KG1 (cell line): Measurements from ENCODE around the gene NEUROG1.

Experiments used
- DNase-seq: peaks from one replicate; lab custom pipeline; 2025; lab: John Stamatoyannopoulos, UW

The NEUROG1 gene, protein sequence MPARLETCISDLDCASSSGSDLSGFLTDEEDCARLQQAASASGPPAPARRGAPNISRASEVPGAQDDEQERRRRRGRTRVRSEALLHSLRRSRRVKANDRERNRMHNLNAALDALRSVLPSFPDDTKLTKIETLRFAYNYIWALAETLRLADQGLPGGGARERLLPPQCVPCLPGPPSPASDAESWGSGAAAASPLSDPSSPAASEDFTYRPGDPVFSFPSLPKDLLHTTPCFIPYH

DNA sequence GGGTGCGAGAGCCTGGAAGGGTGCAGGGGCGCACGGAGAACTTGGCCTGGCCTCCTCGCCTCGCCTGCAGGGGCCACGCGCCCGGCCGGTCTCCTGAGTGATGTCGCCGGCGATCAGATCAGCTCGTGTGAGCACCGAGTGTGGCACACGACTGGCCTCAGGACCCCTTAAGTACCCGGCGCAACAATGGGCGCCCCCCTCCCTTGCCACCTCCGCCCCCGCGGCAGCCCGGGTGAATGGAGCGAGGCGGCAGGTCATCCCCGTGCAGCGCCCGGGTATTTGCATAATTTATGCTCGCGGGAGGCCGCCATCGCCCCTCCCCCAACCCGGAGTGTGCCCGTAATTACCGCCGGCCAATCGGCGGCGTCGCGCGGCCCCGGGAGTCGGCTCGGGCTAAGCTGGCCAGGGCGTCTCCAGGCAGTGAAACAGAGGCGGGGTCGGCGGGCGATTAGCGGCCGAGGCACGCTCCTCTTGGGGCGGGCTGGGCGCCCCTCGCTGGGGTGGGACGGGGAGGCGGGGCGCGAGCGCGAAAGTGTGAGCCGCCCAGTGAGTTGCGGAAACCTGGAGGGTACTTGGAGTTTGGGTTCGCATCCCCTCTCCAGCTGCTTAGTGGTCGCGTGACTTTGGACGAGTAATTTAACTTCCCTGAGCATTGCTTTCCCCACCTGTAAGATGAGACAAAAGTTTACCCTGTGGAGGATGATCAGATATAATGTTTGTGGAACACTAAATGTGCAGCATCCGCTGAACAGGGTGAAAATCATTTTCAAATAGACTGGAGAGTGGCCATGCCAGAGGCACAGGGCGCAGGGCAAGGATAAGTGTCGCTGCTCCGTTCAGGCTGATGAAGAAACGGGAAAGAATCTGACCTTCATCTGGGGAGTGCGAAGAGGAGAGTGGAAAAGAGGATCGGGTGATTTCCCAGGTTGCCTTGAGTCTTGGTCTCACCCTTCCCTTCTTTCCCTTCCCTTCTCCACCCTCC lies at the start of gene NEUROG1:
NEUROG1 (minus strand) TSS at position 145 of the 982 bp plus-strand sequence. CDS start 274 bp downstream, outside the sequence.
- no peak for DNase-seq

DNA sequence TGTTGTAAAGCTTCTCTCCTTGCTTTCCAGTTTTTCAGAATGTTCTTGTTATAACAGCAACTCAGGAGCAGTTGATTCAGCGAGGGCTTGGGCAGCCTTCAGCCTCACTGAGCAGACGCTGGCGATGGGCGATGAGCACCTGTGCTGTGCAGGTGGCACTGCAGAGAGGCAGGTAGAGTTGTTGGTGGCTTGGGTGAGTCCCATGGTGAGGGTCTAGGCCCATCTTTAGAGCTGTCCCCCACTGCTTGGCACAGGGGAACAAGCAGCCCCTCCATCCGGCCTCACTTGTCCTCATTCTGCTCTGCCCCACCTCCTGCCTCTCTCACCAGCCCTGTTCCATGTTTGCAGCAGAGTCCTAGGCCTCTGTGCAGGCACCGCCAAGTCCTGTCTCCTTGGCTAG lies 49.2 kb upstream of the NEUROG1 start:
- DNase-seq = no peak

DNA sequence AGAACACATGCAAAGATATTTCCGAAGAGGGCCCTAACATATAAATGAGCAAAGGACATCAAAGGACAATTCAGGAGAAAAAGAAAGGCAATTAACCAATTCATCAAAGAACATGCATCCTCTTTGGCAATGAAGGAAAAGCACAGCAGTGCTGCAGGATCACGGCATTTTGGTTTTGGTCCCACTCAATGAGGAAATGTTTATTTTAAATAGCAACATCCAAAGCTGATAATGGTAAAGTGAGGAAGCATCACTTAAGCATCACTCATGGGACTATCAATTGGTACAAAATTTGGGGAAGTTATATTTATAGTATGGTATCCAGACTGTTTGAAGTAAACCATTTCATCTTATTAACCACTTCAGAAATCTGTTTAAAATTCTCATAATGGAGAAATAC lies 48.5 kb upstream of the NEUROG1 start:
- no peak for DNase-seq

DNA sequence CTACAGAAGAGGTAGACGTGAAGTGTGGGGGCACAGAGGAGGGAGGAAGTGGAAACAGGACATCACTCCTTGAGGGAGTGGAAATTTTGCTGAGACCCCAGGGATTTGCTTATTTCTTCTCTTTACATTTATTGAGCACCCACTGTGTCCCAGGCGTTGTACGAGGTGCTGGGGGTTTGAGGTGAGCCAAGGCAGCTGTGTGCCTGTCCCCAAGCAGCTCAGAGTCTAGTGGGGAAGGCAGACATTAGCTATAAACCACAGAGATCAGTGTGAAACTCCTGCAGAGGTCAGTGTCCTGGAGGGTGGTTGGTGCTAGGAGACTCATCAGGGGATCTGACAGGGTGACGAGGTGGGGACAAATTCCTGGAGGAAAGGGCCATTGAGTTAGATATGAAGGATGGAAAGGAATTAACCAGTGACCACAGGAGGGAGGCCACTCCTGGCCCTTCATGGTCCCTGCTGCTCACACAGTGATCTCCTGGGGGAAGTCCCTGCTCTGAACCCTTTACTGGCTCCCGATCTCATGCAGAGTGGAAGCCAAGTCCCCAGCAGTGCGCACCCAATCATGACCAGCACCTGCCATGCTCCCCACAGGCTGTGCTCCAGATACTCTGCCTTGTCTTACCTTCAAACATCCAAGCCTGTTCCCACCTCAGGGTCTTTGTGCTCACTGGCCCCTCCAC lies 46.5 kb upstream of the NEUROG1 start:
- no peak for DNase-seq

DNA sequence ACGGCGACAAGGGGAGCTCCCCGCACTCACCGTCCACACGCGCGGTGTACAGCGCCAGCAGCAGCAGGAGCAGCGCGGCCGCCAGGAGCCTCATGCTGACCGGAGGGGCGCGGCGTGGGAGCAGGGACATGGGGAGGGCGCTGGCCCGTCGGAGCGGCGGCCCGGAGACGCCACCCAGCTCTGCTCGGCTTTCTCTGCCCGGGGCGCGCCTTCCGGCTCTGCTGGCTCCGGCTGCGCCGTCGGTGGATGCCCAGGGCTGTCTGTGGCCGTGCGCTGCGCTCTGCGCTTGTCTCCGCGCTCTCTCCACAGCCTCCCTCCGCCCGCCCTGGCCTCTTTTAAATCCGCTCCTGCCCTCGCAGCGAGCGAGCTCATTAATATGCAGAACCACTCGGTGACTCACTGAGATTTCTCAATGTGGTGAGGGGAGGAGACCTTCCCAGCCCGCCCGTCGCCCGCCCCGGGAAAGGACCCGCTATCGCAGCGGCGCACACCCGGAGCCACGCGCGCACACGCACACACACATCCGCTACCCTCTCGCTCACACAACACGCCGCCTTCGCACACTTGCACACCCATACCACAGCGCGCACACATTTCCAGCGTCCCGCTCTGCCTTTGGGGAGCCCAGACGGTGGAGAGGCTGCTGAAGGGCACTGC lies 43.0 kb upstream of the NEUROG1 start, which contains the start of gene CXCL14:
CXCL14 (minus strand) TSS at position 307 of the 657 bp plus-strand sequence; CDS start at position 94, 213 bp downstream.
- DNase-seq = no peak

DNA sequence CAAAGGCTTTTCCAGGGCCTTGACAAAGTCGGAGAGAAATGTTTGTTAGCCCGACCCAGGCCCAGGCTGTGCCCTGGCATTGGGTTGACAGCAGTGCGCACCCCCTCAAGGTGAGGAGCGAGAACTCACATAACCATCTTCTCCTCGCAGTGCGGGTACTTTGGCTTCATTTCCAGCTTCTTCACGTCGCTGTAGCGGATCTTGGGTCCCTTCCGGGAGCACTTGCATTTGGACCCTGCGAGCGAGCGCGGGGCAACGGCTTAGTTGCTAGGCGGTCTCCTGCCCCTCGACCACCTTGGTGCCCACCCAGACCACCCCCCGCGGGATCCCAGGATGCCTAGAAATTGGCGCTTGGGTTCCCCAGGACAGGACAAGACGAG lies 42.5 kb upstream of the NEUROG1 start:
- DNase-seq = no peak

DNA sequence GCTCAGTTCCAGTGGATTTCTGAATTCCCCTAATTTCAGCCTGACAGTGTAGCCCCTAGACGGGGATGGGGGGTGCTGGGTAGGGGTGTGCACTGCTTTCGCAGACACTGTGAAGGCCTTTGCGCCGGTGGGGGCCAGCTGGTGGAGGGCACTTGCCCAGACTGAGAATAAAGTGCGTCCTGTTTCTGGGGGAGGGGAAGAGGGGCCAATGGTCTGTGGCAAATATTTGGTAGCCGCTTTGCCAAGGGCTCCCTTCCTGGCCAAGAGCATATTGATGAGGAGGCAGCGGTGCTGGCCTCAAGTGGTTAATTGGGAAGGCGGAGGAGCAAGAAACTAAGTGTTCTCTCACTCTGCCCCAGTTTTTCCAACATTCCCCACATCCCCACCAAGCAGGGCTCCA lies 41.7 kb upstream of the NEUROG1 start:
- DNase-seq = no peak

DNA sequence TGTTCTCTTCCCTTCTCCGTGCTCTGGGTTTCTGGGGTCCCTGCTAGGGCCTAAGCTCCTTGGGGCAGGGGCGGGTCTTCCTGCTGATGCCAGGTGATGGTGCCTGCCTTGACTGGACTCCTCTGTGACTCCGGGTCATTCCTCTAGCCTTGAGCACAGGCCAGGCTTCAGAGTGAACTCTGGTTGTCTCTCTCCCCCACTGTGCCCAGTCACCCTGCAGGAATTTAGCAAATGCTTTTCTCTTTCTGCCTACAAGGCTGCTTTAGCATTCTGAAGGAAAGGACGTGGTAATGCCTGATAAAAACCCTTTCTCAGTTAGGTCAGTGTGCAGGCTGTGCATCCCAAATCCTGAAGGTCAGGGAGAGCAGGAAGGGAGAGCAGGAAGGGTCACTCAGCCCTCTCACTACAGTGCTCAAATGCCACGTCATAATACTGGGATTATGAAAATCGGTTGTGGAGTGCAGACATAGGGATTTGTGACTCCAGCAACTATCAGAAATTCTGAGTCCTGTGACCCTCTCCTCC lies 40.4 kb upstream of the NEUROG1 start:
- DNase-seq = no peak

DNA sequence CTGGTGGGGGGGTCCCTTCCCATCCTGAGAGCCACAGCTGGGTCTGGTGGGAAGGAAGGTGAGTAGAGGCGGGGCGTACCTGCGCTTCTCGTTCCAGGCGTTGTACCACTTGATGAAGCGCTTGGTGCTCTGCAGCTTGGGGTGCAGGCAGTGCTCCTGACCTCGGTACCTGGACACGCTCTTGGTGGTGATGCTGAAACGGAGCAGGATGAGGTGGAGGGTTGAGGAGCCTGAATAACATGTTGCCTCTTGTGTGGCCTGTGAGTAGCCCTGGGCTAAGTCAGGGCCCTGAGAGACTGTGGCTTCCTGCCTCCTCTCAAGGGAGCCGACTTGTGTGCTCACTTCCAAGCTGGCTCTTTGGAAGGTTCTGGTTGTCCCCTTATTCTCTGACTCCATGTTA lies 38.7 kb upstream of the NEUROG1 start:
- no peak for DNase-seq

DNA sequence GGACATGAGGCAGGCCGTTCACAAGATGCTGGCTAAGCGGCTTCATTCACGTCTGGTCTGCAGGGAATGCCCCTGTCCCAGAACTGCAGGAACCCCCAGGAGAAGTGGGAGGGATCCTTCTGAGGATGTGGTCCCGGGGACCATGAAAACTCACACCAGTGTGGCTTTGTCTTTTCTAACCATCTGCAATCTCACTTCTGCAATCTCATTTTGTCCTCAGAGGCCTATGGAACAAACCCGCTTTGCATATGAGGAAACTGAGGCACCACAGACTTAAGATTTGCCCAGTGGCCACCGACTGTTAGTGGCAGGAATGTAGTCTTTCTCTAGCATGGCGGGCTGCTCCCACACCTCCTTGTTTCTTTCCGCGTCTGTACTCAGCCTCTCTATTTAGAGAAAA lies 36.1 kb upstream of the NEUROG1 start:
- DNase-seq = no peak

DNA sequence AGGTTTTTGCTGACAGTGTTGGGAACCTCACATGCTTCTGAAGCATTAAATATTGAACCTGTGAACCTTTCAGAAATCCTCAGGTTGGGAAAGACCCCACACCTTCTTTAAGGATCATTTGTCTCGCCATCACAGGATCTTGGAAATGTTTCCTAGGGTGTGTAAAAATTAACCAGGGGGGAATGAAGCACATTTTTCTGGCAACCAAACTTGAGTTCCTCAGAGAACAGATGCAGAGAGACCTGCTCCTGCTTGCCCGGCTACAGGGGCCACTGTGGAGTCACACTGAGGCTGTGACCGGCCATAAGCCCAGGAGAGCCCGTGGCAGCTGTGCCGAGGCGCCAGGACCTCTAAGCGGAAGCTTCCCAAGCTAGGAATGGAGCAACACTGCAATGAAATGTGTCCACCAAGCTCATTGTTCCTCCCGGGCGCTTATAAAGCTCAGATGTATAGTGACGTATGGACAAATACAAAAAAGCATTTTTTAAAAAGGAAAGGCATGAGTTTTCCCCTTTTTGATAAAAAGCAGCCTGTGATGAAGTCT lies 35.4 kb upstream of the NEUROG1 start:
- no peak for DNase-seq

DNA sequence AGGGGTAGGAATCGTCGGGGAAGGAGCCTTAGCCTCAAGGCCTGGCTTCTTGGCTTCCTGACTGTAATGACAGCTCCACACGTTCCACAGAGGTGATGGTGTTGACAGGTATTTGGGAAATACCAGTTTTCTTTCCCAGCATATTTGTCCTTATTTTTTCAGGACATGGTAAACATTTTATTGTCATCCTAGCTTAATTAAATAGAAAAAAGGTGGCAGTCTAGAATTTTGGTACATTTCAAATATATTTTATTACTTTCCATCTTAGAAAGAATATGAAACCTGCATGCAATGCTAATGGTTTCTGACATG lies 34.6 kb upstream of the NEUROG1 start:
- no peak for DNase-seq

DNA sequence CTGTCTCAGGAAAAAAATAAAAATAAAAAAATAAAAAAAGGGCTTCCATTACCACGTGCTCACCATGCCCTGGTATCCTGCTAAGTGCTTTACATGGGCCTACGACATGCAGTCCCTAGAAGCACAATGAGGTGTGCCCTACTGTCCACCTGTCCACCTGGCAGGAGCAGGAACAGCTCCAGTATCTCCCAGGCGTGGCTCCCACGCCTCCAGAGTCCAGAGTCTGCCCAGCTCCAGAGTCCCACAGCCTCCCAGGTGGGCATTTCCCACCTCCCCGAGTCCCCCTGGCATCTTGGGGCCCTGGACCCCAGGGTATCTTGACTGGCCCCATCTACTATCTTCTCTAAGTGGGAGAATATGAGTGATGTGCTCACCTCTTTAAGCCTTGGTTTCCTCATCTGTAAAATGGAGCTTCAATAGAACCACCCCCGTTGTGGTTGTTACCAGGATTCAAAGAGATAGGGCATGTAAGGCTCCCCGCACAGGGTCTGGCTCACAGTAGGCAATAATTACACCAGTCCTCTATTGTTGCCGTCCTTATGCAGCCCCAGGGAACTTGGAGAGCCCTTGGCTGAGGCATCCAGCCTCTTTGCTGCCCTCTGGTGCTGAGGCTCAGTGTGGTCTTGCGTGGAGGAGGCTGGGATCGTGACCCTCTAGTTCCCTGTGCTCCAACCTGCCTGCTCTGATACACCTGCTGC lies 34.1 kb upstream of the NEUROG1 start:
- no peak for DNase-seq

DNA sequence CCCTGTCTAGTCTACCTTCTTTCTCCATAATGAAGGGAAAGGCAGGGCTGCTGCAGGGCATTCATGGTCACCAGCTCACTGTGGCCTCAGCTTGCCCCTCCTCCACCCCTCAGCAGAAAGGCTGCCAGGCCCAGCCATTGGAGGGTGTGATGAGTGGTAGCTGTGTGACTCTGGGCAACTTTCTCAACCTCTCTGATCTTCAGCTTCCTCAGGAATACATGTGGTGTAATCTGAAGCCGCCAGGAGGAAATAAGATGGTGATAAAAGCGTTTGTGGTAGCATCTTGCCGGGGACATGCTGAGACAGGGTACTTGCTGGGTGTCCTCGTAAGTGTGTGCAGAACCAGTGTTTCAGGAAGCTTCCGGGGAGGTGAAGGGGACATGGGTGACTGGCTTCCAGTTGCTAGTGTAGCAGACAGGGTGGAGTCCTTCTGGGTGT lies 33.2 kb upstream of the NEUROG1 start:
- no peak for DNase-seq

DNA sequence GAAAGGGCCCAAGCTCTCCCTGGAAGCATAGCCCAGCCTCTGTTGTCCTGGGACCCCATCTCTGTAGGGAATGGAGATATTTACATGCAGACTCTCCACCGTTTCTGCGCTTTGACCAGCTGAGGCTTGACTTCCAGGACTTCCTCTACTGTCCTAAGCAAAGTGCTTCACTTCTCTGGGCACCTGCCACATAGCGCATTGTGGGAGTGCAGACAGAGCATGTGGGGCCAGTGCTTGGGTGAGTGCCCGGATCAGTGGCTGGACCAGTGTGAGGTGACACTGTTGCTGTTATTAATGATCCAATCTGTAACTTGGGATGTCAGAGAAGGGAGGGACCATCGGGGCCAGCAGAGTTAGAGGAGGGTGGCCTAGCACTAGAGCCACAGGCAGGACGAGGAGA lies 32.5 kb upstream of the NEUROG1 start:
- no peak for DNase-seq

DNA sequence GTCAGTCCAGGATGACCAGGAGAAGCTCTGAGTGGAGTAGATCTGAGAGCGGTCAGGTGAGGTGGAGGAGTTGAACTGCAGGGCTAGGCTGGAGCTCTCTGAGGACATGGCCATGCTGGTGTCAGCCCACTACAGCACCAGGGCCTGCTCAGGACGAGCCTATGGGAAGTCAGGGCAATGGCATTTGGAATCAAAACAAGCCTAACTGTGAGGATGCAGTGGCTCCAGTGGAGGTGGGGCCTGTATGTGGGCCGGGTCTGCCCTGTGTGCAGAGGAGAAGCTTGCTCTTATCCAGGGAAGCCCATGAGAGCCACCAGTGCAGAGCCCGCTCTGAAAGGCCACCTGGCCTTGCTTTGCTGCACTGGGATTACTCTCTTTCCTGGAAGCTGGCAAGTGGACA lies 31.9 kb upstream of the NEUROG1 start:
- DNase-seq = no peak

DNA sequence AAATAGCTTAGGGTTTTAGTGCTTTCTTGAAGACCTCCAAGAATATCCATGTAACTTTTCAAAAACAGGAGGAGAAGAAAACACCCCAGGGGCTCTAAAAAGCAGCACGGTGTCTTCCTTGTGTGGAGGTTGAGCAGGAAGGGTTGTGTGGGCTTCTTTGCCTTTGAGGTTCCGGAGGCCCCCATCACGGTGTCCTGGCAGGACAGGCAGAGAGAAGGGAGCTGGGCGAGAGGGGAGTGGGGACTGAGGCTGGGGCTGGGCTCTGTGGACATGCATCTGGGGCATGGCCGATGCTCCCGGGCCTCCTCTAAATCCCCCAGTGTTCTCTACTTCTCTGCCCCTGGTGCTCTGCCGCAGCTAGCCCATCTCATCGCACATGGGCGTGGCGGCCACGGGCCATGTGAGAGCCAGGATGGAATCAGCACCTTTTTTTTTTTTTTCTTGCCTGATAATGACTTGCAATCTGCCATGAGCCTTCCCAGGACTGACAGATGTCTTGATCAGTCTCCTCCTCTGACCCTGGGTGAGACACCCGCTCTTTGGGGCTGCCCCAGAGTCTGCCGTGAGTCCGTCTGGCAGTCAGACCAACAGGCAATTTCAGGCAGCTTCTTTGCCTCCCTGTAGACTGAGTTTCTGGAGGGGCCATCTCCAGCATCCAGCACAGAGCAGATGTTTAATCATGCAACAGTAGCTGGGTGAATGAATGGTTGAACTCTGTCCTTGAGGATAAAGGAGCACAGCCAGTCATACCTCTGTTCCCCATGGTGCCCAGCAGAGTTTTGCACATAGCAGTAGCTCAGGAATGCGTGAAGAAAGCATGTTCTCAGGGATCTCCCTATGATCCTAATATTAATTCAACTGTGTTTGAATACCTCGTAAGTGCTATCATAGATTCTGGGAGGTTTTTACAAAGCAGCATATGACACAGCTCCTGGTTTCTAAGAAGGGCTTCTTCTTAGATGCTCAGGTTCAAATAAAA lies 30.9 kb upstream of the NEUROG1 start:
- DNase-seq = no peak

DNA sequence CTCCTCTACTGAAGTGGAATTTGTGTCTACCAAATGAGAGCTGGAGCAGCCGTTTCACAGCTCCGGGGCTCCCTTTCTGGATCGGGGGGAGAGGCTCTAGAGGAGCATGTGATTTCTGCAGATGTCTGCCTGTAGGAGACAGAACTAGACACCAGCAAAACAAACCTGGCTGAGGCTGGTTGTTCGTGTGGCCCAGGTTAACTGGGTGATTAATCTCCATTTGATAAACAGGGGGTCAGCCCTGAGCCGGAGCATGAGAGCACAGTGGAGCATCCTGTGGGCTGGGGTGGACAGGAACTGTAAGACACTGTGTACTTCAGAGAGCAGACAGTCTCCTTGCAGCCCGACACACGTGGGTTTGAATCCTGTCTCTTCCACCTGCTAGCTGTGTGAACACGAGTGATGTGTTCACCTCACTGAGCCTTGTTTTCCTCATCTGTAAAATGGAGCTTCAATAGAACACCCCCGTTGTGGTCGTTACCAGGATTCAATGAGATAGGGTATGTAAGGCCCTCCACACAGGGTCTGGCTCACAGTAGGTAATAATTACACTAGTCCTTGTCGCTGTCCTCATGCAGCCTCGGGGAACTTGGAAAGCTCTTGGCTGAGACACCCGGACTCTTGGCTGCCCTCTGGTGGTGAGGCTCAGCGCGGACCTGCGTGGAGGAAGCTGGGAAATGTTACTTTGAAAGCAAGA lies 30.1 kb upstream of the NEUROG1 start:
- no peak for DNase-seq

DNA sequence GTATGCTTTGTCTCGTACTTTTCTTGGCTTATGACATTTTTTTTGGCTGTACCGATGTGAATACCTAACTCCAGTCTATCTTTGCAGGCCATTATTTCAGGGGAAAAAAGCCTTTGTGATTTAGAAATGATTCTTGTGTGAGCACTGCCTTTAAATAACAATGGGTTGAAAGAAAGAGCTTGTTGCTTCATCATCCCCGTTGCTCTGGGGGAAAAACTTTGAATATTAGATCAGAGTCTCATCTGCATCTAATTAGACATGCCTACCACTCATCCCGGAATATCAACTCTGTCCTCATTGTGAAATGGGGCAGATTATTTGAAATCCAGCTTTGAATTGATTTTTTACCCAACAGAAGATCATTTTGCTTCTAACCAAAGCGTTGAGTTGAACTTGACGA lies 29.5 kb upstream of the NEUROG1 start:
- DNase-seq = no peak
